Measurements from ENCODE around the gene DPYSL4.

Gene DPYSL4

GRCh38 chr10:132227851-132228390, 41.2 kb downstream of the DPYSL4 start:
- TF ChIP-seq CTCF (IDR thresholded peaks at IDR 0.05), result no peak
- Histone ChIP-seq H3K27me3 (no peaks in the 10 kb centered on the region), H3K4me3 (no peak overlapping the region), H3K36me3 (no peaks in the 10 kb centered on the region), H3K4me1 (peaks cover 0 to 4% (median 0%) of the 10 kb centered on the region in 4 donors), H3K9me3 (no peaks in the 10 kb centered on the region), H3K27ac (no peak overlapping the region)
- intact Hi-C loops (cut with DNase I; ENCODE audit: low total_unique reads), result no loop called here
- DNase-seq, result no peak

- no peak for TF ChIP-seq CTCF (IDR thresholded peaks at IDR 0.05)
- no peaks in the 10 kb centered on the region for H3K9me3 ChIP-seq
- no peak overlapping the region for H3K4me3 ChIP-seq
- no peaks in the 10 kb centered on the region for H3K27me3 ChIP-seq
- DNase-seq, result no peak
- peaks cover 0 to 4% (median 0%) of the 10 kb centered on the region in 4 donors for H3K4me1 ChIP-seq
- no peaks in the 10 kb centered on the region for H3K36me3 ChIP-seq
- intact Hi-C loops (cut with DNase I; ENCODE audit: low total_unique reads), result no loop called here
- no peak overlapping the region for H3K27ac ChIP-seq
These were observed 41.9 kb downstream of the DPYSL4 start for GRCh38 chr10:132228616-132229015.

DNA sequence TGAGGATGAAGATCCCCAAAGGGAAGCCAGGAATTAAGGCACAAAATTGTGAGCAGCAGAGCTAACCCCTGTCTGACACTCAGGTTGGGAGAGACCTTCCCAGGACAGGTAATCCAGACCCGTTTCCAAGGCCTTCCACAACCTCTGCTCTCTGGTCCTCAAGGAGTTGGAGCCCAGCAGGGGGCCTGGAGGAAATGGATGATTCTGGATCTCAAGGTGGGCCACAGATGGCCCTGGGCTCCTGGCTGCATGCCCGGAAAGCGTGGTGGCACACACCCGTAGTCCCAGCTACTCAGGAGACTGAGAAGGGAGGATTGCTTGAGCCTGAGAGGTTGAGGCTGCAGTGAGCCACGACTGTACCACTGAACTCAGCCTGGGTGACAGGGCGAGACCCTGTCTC, 42.3 kb downstream of the DPYSL4 start:
- Histone ChIP-seq H3K27ac (no peak overlapping the region), H3K4me1 (peaks cover 0 to 4% (median 0%) of the 10 kb centered on the region in 4 donors)
- intact Hi-C loops (cut with DNase I; ENCODE audit: low total_unique reads), result no loop called here

GRCh38 chr10:132229834-132230556, 43.2 kb downstream of the DPYSL4 start:
- Histone ChIP-seq H3K27me3 (no peaks in the 10 kb centered on the region), H3K36me3 (no peaks in the 10 kb centered on the region), H3K4me1 (peaks cover 0 to 4% (median 0%) of the 10 kb centered on the region in 4 donors), H3K9me3 (no peaks in the 10 kb centered on the region), H3K27ac (no peak overlapping the region), H3K4me3 (peak overlapping the region; percentile 14 to 18)
- no peak for TF ChIP-seq CTCF (IDR thresholded peaks at IDR 0.05)
- DNase-seq, result no peak
- intact Hi-C loops (cut with DNase I; ENCODE audit: low total_unique reads), result no loop called here

More for the DNA sequence above, 42.3 kb downstream of the DPYSL4 start:
- no peaks in the 10 kb centered on the region for H3K27me3 ChIP-seq
- no peak for TF ChIP-seq CTCF (IDR thresholded peaks at IDR 0.05)
- H3K36me3 ChIP-seq, result no peaks in the 10 kb centered on the region
- H3K9me3 ChIP-seq, result no peaks in the 10 kb centered on the region
- no peak for DNase-seq
- H3K4me3 ChIP-seq, result no peak overlapping the region

GRCh38 chr10:132230557-132231210, 43.9 kb downstream of the DPYSL4 start:
- no peak overlapping the region for H3K27ac ChIP-seq
- intact Hi-C loops (cut with DNase I; ENCODE audit: low total_unique reads), result no loop called here

More at GRCh38 chr10:132230557-132231210, 43.9 kb downstream of the DPYSL4 start:
- no peak overlapping the region for H3K4me3 ChIP-seq
- no peaks in the 10 kb centered on the region for H3K36me3 ChIP-seq
- peaks cover 0 to 4% (median 0%) of the 10 kb centered on the region in 4 donors for H3K4me1 ChIP-seq
- H3K9me3 ChIP-seq, result no peaks in the 10 kb centered on the region
- no peak for TF ChIP-seq CTCF (IDR thresholded peaks at IDR 0.05)
- DNase-seq, result no peak
- no peaks in the 10 kb centered on the region for H3K27me3 ChIP-seq
